Neural progenitor cell (in vitro differentiated cells): ENCODE measurements around the gene ANKRD42. TPM values are rescaled to one million over a fixed set of nuclear protein-coding genes. Genes with fewer than 3 reads are reported as not detected.

Experiments used
- DNase-seq: peaks from one replicate; pipeline ENCODE4 v3.0.0-alpha.2; 2016; ENCODE audit warnings: low spot score
- H2AFZ ChIP-seq: fragments of 200-600 bp; sonication (generic); replicated peaks from 2 replicates; pipeline ENCODE4 v1.6.1; 2016; ENCODE audit warnings: antibody characterized with exemption
- H3F3A ChIP-seq: fragments of 200-600 bp; sonication (generic); 2 replicates; pipeline ENCODE4 v1.6.1; 2016; ENCODE audit warnings: antibody characterized with exemption, low read depth
- H3K27ac ChIP-seq: fragments of 200-600 bp; sonication (generic); 2 replicates; pipeline ENCODE4 v1.5.1; 2016; ENCODE audit warnings: mild to moderate bottlenecking
- H3K27me3 ChIP-seq: fragments of 200-600 bp; sonication (generic); 2 replicates; pipeline ENCODE4 v1.6.1; 2016; ENCODE audit warnings: mild to moderate bottlenecking, moderate library complexity
- H3K36me3 ChIP-seq: fragments of 200-600 bp; sonication (generic); 2 replicates; pipeline ENCODE4 v1.5.1; 2016
- H3K4me1 ChIP-seq: fragments of 200-600 bp; sonication (generic); 2 replicates; pipeline ENCODE4 v1.6.1; 2016; ENCODE audit warnings: mixed run types
- H3K4me2 ChIP-seq: fragments of 200-600 bp; sonication (generic); 2 replicates; pipeline ENCODE4 v1.6.1; 2016
- H3K4me3 ChIP-seq: fragments of 200-600 bp; sonication (generic); 2 replicates; pipeline ENCODE4 v1.5.1; 2016
- H3K79me2 ChIP-seq: fragments of 200-600 bp; sonication (generic); 2 replicates; pipeline ENCODE4 v1.6.1; 2016; ENCODE audit warnings: low read depth
- H3K9ac ChIP-seq: fragments of 200-600 bp; sonication (generic); 2 replicates; pipeline ENCODE4 v1.6.1; 2016
- H3K9me3 ChIP-seq: fragments of 200-600 bp; sonication (generic); 2 replicates; pipeline ENCODE4 v1.5.1; 2016; ENCODE audit warnings: low read depth
- H4K20me1 ChIP-seq: fragments of 200-600 bp; sonication (generic); 2 replicates; pipeline ENCODE4 v1.6.1; 2016; ENCODE audit warnings: low read depth
- H3K27ac Mint-ChIP-seq: 3 replicates; pipeline ENCODE4 v1.8.0; 2021; ENCODE audit warnings: mixed read lengths
- H3K27me3 Mint-ChIP-seq: 2 replicates; pipeline ENCODE4 v1.8.0; 2022; ENCODE audit warnings: low read depth, mild to moderate bottlenecking, inconsistent platforms, moderate library complexity, mixed read lengths; ENCODE audit not compliant: insufficient read depth
- H3K36me3 Mint-ChIP-seq: 3 replicates; pipeline ENCODE4 v1.8.0; 2021; ENCODE audit warnings: mixed read lengths
- H3K4me1 Mint-ChIP-seq: 3 replicates; pipeline ENCODE4 v1.8.0; 2021; ENCODE audit warnings: mixed read lengths
- H3K4me3 Mint-ChIP-seq: 3 replicates; pipeline ENCODE4 v1.8.0; 2021; ENCODE audit warnings: mild to moderate bottlenecking, moderate library complexity, mixed read lengths
- H3K9me3 Mint-ChIP-seq: 3 replicates; pipeline ENCODE4 v1.8.0; 2020; ENCODE audit warnings: mixed read lengths
- CTCF ChIP-seq: fragments of 200-600 bp; sonication (generic); IDR thresholded peaks from 2 replicates; pipeline ENCODE4 v1.5.1; 2017; ENCODE audit warnings: antibody characterized with exemption, mild to moderate bottlenecking
- EZH2 ChIP-seq: fragments of 200-600 bp; sonication (generic); IDR thresholded peaks from 2 replicates; pipeline ENCODE4 v1.6.1; 2017; ENCODE audit warnings: antibody characterized with exemption, mild to moderate bottlenecking, moderate library complexity
- EZH2phosphoT487 ChIP-seq: fragments of 200-600 bp; sonication (generic); IDR thresholded peaks from 2 replicates; pipeline ENCODE4 v1.6.1; 2017; ENCODE audit warnings: antibody characterized with exemption
- small RNA-seq: library from RNA; depleted of rRNA; stranded (forward); fragments of <200 nt; gene quantifications from one replicate; pipeline ENCODE3, GENCODE V24; 2015
- total RNA-seq: library from RNA; depleted of rRNA; stranded (reverse); fragments of >200 nt; gene quantifications from 2 replicates; pipeline ENCODE4 v1.2.3, GENCODE V29; 2015; ENCODE audit warnings: low replicate concordance

The ANKRD42 gene
- total RNA-seq, 1 donor from 2014 or later, result 4.4 TPM

GRCh38 chr11:83293457-83293774 lies 99.9 kb downstream of the ANKRD42 start:
- no peak overlapping the region for H2AFZ ChIP-seq
- no peaks in the 10 kb centered on the region for H3K4me1 ChIP-seq
- H3K4me3 Mint-ChIP-seq, result no peak overlapping the region
- peaks cover 10% of the 10 kb centered on the region for H3K4me1 Mint-ChIP-seq
- H3K9me3 ChIP-seq, result no peaks in the 10 kb centered on the region
- no peak overlapping the region for H3K4me2 ChIP-seq
- H3K9me3 Mint-ChIP-seq, result no peaks in the 10 kb centered on the region
- no peak overlapping the region for H3K4me3 ChIP-seq
- DNase-seq, result no peak
- H3F3A ChIP-seq, result no peaks in the 10 kb centered on the region
- H3K27me3 Mint-ChIP-seq, result peaks cover 4% of the 10 kb centered on the region
- H3K27ac ChIP-seq, result no peak overlapping the region
- H3K36me3 ChIP-seq, result no peaks in the 10 kb centered on the region
- no peaks in the 10 kb centered on the region for H4K20me1 ChIP-seq
- no peaks in the 10 kb centered on the region for H3K36me3 Mint-ChIP-seq
- H3K79me2 ChIP-seq, result no peaks in the 10 kb centered on the region
- TF ChIP-seq EZH2phosphoT487, result no peak
- no peak for TF ChIP-seq CTCF
- TF ChIP-seq EZH2, result no peak
- H3K9ac ChIP-seq, result no peak overlapping the region
- H3K27me3 ChIP-seq, result no peaks in the 10 kb centered on the region
- H3K27ac Mint-ChIP-seq, result no peak overlapping the region

GRCh38 chr11:83294208-83294607 lies 100.7 kb downstream of the ANKRD42 start:
- no peak overlapping the region for H3K9ac ChIP-seq
- no peaks in the 10 kb centered on the region for H3F3A ChIP-seq
- DNase-seq, result no peak
- no peaks in the 10 kb centered on the region for H3K36me3 Mint-ChIP-seq
- H3K4me1 ChIP-seq, result no peaks in the 10 kb centered on the region
- H3K27ac Mint-ChIP-seq, result no peak overlapping the region
- TF ChIP-seq EZH2phosphoT487, result no peak
- no peak for TF ChIP-seq CTCF
- TF ChIP-seq EZH2, result no peak
- H3K9me3 ChIP-seq, result no peaks in the 10 kb centered on the region
- H4K20me1 ChIP-seq, result no peaks in the 10 kb centered on the region
- H3K27ac ChIP-seq, result no peak overlapping the region
- H3K9me3 Mint-ChIP-seq, result no peaks in the 10 kb centered on the region
- H3K27me3 Mint-ChIP-seq, result peaks cover 4% of the 10 kb centered on the region
- no peak overlapping the region for H3K4me2 ChIP-seq
- no peak overlapping the region for H3K4me3 ChIP-seq
- H2AFZ ChIP-seq, result no peak overlapping the region
- no peaks in the 10 kb centered on the region for H3K36me3 ChIP-seq
- no peaks in the 10 kb centered on the region for H3K79me2 ChIP-seq
- peaks cover 10% of the 10 kb centered on the region for H3K4me1 Mint-ChIP-seq
- no peaks in the 10 kb centered on the region for H3K27me3 ChIP-seq
- no peak overlapping the region for H3K4me3 Mint-ChIP-seq

Small RNAs within 50 kb of the gene (small RNA-seq; reads per million reads assigned to genes)
- gene AP000873.5, result not detected

Other genes with a start within 250 kb of the ANKRD42 start
- gene RAB30, start 121.8 kb upstream of the ANKRD42 start, total RNA-seq, result 3.6 and 12.3 TPM in 2 replicates
- gene PCF11, start 36.6 kb upstream of the ANKRD42 start, total RNA-seq, result 64.2 and 72.7 TPM in 2 replicates
- 67.2 and 91.5 TPM in 2 replicates for gene CCDC90B, start 92.7 kb downstream of the ANKRD42 start, total RNA-seq